CD4-positive, CD25-positive, alpha-beta regulatory T cell (primary cell): ENCODE results near the gene MAGEA11. TPM values are rescaled to one million over a fixed set of nuclear protein-coding genes. Genes with fewer than 3 reads are reported as not detected.
A peak's percentile ranks its signal among the peaks of the same experiment; 100 is the strongest.

Source experiments
- ATAC-seq, 2 donors: fragments of 150-1000 bp; cut with Tn5 transposase; one replicate each; pipeline ENCODE4 v1.10.0; 2021; ENCODE audit warnings: low read depth in 2 of 2, moderate number of reproducible peaks in 2 of 2, moderate library complexity in 1 of 2
- DNase-seq, 3 donors: peaks; one replicate each; pipeline versions ENCODE4 v3.0.0 to v3.0.0-alpha.2; 2012 to 2022; ENCODE audit warnings: mixed read lengths in 1 of 3
- H3K27ac ChIP-seq: one replicate; pipeline ENCODE4 v1.7.0; 2013; ENCODE audit warnings: mild to moderate bottlenecking, low read length; ENCODE audit not compliant: insufficient read depth, poor library complexity, severe bottlenecking
- H3K27me3 ChIP-seq: one replicate; pipeline ENCODE4 v1.7.0; 2013; ENCODE audit warnings: low read length; ENCODE audit not compliant: control insufficient read depth, insufficient read depth
- H3K36me3 ChIP-seq: one replicate; pipeline ENCODE4 v1.7.0; 2013; ENCODE audit warnings: mild to moderate bottlenecking, low read length, moderate library complexity; ENCODE audit not compliant: control insufficient read depth, insufficient read depth
- H3K4me1 ChIP-seq: 2 replicates; pipeline ENCODE4 v1.7.0; 2013; ENCODE audit warnings: mild to moderate bottlenecking, low read length; ENCODE audit not compliant: insufficient read depth, control insufficient read depth, poor library complexity, severe bottlenecking
- H3K4me3 ChIP-seq: one replicate; pipeline ENCODE4 v1.7.0; 2013; ENCODE audit warnings: low read depth, mild to moderate bottlenecking, low read length, moderate library complexity
- H3K9me3 ChIP-seq, 2 experiments: 1 replicate in 1 of 2; 2 replicates in 1 of 2; pipeline ENCODE4 v1.7.0; 2013; ENCODE audit warnings: low read length in 2 of 2, mild to moderate bottlenecking in 1 of 2, moderate library complexity in 1 of 2; ENCODE audit not compliant: control insufficient read depth in 2 of 2
- H3K27ac Mint-ChIP-seq, 3 donors: one replicate each; pipeline ENCODE4 v1.8.0; 2020 to 2022; ENCODE audit warnings: mild to moderate bottlenecking in 3 of 3, mixed read lengths in 3 of 3, moderate library complexity in 2 of 3
- H3K27me3 Mint-ChIP-seq: one replicate; pipeline ENCODE4 v1.8.0; 2022; ENCODE audit warnings: mild to moderate bottlenecking, mixed read lengths
- H3K36me3 Mint-ChIP-seq: one replicate; pipeline ENCODE4 v1.8.0; 2020; ENCODE audit warnings: mixed read lengths
- H3K4me1 Mint-ChIP-seq, 4 donors: one replicate each; pipeline ENCODE4 v1.8.0; 2020 to 2022; ENCODE audit warnings: mixed read lengths in 4 of 4, mild to moderate bottlenecking in 1 of 4
- H3K4me3 Mint-ChIP-seq, 4 donors: one replicate each; pipeline ENCODE4 v1.8.0; 2020 to 2022; ENCODE audit warnings: mild to moderate bottlenecking in 4 of 4, mixed read lengths in 4 of 4, moderate library complexity in 3 of 4
- H3K9me3 Mint-ChIP-seq, 7 donors: one replicate each; pipeline ENCODE4 v1.8.0; 2020 to 2022; ENCODE audit warnings: mixed read lengths in 7 of 7, mild to moderate bottlenecking in 3 of 7, moderate library complexity in 2 of 7
- polyA plus RNA-seq, 4 donors: library from polyadenylated mRNA; unstranded; fragments of 300-500 nt; fragmentation: Illumina TruSeq; gene quantifications; one replicate each; pipeline ENCODE4 v1.2.3, GENCODE V29; 2021
- total RNA-seq: library from RNA; stranded (reverse); gene quantifications from one replicate; pipeline ENCODE4 v1.2.3, GENCODE V29; 2022

MAGEA11 gene
- total and polyA plus RNA-seq, 5 donors from 2014 or later = not detected

- no peak overlapping the region for H3K4me3 Mint-ChIP-seq
- ATAC-seq (no peak), DNase-seq (no peak)
- Histone ChIP-seq H3K4me1 (no peaks in the 10 kb centered on the region), H3K36me3 (no peaks in the 10 kb centered on the region), H3K27me3 (no peaks in the 10 kb centered on the region), H3K27ac (no peak overlapping the region), H3K9me3 (no peaks in the 10 kb centered on the region), H3K4me3 (no peak overlapping the region)
- H3K36me3 Mint-ChIP-seq = no peaks in the 10 kb centered on the region
- H3K9me3 Mint-ChIP-seq = no peaks in the 10 kb centered on the region
- no peaks in the 10 kb centered on the region for H3K27me3 Mint-ChIP-seq
- H3K4me1 Mint-ChIP-seq = no peaks in the 10 kb centered on the region
- no peak overlapping the region for H3K27ac Mint-ChIP-seq
These were observed 4.5 kb upstream of the MAGEA11 start for GRCh38 chrX:149707147-149707901.

GRCh38 chrX:149712831-149713230 lies 971 bp downstream of the MAGEA11 start:
- Histone ChIP-seq H3K36me3 (no peaks in the 10 kb centered on the region), H3K27ac (no peak overlapping the region), H3K4me1 (no peaks in the 10 kb centered on the region), H3K9me3 (no peaks in the 10 kb centered on the region), H3K27me3 (no peaks in the 10 kb centered on the region), H3K4me3 (no peak overlapping the region)
- Mint-ChIP-seq H3K4me1 (no peaks in the 10 kb centered on the region), H3K27ac (no peak overlapping the region), H3K36me3 (no peaks in the 10 kb centered on the region), H3K27me3 (no peaks in the 10 kb centered on the region), H3K9me3 (no peaks in the 10 kb centered on the region), H3K4me3 (no peak overlapping the region)
- ATAC-seq (no peak), DNase-seq (no peak)

GRCh38 chrX:149713279-149714050 lies 1.6 kb downstream of the MAGEA11 start:
- H3K36me3 Mint-ChIP-seq = no peaks in the 10 kb centered on the region
- H3K9me3 ChIP-seq = no peaks in the 10 kb centered on the region
- H3K4me1 Mint-ChIP-seq = no peaks in the 10 kb centered on the region
- no peaks in the 10 kb centered on the region for H3K9me3 Mint-ChIP-seq
- no peak overlapping the region for H3K4me3 Mint-ChIP-seq
- H3K4me1 ChIP-seq = no peaks in the 10 kb centered on the region
- ATAC-seq = no peak
- H3K27ac Mint-ChIP-seq = no peak overlapping the region
- no peaks in the 10 kb centered on the region for H3K27me3 ChIP-seq
- DNase-seq = no peak
- H3K27me3 Mint-ChIP-seq = no peaks in the 10 kb centered on the region
- H3K36me3 ChIP-seq = no peaks in the 10 kb centered on the region
- H3K27ac ChIP-seq = no peak overlapping the region
- no peak overlapping the region for H3K4me3 ChIP-seq

- ATAC-seq (no peak), DNase-seq (no peak)
- no peaks in the 10 kb centered on the region for H3K9me3 Mint-ChIP-seq
- no peaks in the 10 kb centered on the region for H3K4me1 Mint-ChIP-seq
- Histone ChIP-seq H3K36me3 (no peaks in the 10 kb centered on the region), H3K9me3 (no peaks in the 10 kb centered on the region), H3K27me3 (no peaks in the 10 kb centered on the region), H3K4me3 (no peak overlapping the region), H3K27ac (no peak overlapping the region), H3K4me1 (no peaks in the 10 kb centered on the region)
- no peak overlapping the region for H3K4me3 Mint-ChIP-seq
- no peaks in the 10 kb centered on the region for H3K36me3 Mint-ChIP-seq
- H3K27me3 Mint-ChIP-seq = no peaks in the 10 kb centered on the region
- no peak overlapping the region for H3K27ac Mint-ChIP-seq
These were observed 3.6 kb downstream of the MAGEA11 start for GRCh38 chrX:149715468-149715867.

- H3K4me1 Mint-ChIP-seq = no peaks in the 10 kb centered on the region
- no peaks in the 10 kb centered on the region for H3K9me3 Mint-ChIP-seq
These were observed 4.8 kb downstream of the MAGEA11 start for GRCh38 chrX:149716632-149717031.

GRCh38 chrX:149717803-149718202 lies 5.9 kb downstream of the MAGEA11 start:
- Mint-ChIP-seq H3K9me3 (no peaks in the 10 kb centered on the region), H3K4me3 (peak overlapping the region in 1 of 4 donors; percentile 10), H3K4me1 (no peaks in the 10 kb centered on the region), H3K36me3 (no peaks in the 10 kb centered on the region), H3K27me3 (no peaks in the 10 kb centered on the region), H3K27ac (no peak overlapping the region)
- H3K4me1 ChIP-seq = no peaks in the 10 kb centered on the region
- no peak overlapping the region for H3K4me3 ChIP-seq
- no peaks in the 10 kb centered on the region for H3K9me3 ChIP-seq
- no peak for ATAC-seq
- H3K27me3 ChIP-seq = no peaks in the 10 kb centered on the region
- H3K36me3 ChIP-seq = no peaks in the 10 kb centered on the region
- DNase-seq = no peak
- H3K27ac ChIP-seq = no peak overlapping the region

More at GRCh38 chrX:149716632-149717031, 4.8 kb downstream of the MAGEA11 start:
- Mint-ChIP-seq H3K36me3 (no peaks in the 10 kb centered on the region), H3K27ac (no peak overlapping the region), H3K27me3 (no peaks in the 10 kb centered on the region), H3K4me3 (no peak overlapping the region)
- Histone ChIP-seq H3K27ac (no peak overlapping the region), H3K27me3 (no peaks in the 10 kb centered on the region), H3K4me1 (no peaks in the 10 kb centered on the region), H3K4me3 (no peak overlapping the region), H3K36me3 (no peaks in the 10 kb centered on the region), H3K9me3 (no peaks in the 10 kb centered on the region)
- ATAC-seq (no peak), DNase-seq (no peak)

GRCh38 chrX:149718757-149719156 lies 6.9 kb downstream of the MAGEA11 start:
- no peak for DNase-seq
- Mint-ChIP-seq H3K4me1 (no peaks in the 10 kb centered on the region), H3K27ac (no peak overlapping the region), H3K27me3 (no peaks in the 10 kb centered on the region), H3K4me3 (no peak overlapping the region), H3K9me3 (no peaks in the 10 kb centered on the region), H3K36me3 (no peaks in the 10 kb centered on the region)
- Histone ChIP-seq H3K27me3 (no peaks in the 10 kb centered on the region), H3K9me3 (no peaks in the 10 kb centered on the region), H3K4me3 (no peak overlapping the region), H3K36me3 (no peaks in the 10 kb centered on the region), H3K4me1 (no peaks in the 10 kb centered on the region), H3K27ac (no peak overlapping the region)
- no peak for ATAC-seq
